ENCODE measurements around the gene VPS29.
"Not testable (repeated sequence)": the region's sequence is repeated elsewhere in the genome, so short reads cannot be mapped to it uniquely, and the experiment has no call there.

The VPS29 gene

DNA sequence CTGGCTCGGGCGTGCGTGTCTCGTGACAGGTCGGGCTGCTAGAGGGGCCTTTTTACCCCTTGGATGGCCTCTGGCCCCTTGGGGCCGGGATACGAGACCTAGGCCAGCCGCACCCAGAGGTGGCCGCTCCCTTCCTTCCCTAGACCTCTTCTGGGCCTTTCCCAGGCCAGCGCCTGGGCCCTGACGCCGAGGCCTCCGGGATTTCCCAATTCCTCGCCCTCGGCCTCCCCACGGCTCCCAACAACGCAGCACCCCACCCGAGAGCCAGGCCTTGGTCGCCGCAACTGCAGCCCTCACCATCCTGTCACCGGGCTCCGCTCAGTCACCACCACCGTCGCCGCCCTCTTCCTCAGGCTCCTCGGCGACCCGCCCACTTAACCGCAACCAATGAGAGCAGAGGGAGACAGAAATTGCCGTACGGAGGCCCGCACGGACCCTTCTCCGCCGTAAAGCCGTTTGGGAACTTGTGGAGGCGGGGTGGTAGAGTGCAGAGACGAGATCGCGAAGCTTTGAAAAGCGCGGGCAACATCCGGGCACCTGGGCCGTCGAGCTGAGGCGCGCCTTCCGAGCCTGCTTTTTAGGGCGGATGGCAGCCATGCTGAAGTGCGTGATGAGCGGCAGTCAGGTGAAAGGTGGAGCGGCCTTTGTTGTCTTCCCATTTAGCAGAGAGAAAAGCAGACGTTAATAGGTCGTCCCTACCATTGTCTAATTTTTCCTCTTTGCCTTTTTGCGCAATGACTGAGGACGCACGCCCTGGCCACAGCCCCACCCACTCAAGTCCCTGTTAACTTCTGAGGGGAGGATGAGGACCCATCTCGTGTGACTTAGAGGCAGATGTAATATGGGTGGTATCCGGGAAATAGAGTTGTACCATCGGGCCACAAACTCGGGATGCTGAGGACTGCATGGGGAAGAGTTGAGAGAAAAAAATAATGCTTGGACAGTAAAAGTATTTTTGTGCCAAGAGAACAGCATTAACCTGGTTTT is at the start of gene VPS29, which contains the start of gene RAD9B:
Gene VPS29 (minus strand): TSS at position 360 of the 987 bp plus-strand sequence. CDS start 60 bp downstream, at position 300.
Gene RAD9B (plus strand): TSS at position 580 of the 987 bp plus-strand sequence. CDS start 7 bp downstream, at position 587.
- H3K27ac ChIP-seq: peak within 1 kb of the TSS; percentile 88
- TF ChIP-seq, protein P1, sequence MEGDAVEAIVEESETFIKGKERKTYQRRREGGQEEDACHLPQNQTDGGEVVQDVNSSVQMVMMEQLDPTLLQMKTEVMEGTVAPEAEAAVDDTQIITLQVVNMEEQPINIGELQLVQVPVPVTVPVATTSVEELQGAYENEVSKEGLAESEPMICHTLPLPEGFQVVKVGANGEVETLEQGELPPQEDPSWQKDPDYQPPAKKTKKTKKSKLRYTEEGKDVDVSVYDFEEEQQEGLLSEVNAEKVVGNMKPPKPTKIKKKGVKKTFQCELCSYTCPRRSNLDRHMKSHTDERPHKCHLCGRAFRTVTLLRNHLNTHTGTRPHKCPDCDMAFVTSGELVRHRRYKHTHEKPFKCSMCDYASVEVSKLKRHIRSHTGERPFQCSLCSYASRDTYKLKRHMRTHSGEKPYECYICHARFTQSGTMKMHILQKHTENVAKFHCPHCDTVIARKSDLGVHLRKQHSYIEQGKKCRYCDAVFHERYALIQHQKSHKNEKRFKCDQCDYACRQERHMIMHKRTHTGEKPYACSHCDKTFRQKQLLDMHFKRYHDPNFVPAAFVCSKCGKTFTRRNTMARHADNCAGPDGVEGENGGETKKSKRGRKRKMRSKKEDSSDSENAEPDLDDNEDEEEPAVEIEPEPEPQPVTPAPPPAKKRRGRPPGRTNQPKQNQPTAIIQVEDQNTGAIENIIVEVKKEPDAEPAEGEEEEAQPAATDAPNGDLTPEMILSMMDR (conservative IDR thresholded peaks at IDR 0.05): no peak

DNA sequence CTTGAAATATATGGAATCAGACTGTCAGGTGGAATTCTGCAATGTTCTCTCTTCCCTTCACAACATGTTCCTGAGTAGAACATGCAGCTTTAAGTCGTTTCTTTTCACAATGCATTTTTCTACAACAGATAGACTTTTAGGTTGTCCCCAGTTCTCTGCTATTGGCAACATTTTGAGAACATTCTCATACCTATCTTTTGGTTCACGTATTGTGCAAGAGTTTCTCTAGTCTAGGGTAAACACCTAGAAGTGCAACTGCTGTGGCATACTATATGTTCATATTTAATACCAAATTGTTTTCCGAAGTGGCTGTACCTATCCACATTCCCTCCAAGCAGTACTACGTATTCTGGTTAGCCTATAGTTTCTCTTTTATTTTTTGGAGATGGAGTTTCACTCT is 49.1 kb upstream of the VPS29 start:
- H3K27ac ChIP-seq: no peak overlapping the region
- TF ChIP-seq, protein P1 (conservative IDR thresholded peaks at IDR 0.05): no peak

DNA sequence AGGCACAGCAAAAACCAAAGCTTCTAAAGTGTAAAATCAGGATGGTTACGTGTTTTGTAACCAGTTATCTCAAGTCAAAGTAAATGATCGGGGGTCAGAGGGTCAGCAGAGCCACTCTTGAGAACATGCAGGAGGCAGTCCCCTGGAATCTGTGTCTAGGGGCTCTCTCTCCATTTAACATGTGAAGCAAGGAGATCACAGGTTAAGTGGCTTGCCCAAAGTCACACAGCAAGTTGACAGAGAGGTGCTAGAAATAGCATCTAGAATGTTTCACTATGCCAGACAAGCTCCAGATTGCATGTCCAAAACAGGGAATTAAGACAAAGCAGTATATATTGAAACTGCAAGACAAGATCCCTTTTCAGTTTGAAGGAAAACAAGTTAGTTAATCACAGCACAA is 47.8 kb upstream of the VPS29 start:
- TF ChIP-seq, protein P1 (conservative IDR thresholded peaks at IDR 0.05): no peak
- no peak overlapping the region for H3K27ac ChIP-seq

DNA sequence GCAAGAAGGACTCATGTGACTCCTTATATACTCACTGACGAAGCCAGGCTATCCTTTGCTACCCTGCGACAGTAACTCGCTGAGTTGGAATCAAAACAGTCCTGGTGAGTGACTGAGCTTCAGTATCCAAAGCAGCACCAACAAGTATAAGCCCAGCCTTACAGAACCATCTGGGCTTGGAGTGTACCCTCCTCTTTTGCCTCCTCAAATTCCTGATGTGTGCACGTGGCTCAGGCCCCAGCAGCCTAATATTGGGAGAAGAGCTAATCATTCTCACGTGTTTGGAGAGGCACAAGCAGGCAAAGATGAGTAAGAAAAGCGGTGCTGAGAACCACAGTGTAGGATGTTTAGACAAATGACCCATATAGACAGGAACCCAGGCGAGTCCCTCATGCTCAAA is 46.8 kb upstream of the VPS29 start:
- no peak overlapping the region for H3K27ac ChIP-seq
- TF ChIP-seq, protein P1 (conservative IDR thresholded peaks at IDR 0.05): no peak

DNA sequence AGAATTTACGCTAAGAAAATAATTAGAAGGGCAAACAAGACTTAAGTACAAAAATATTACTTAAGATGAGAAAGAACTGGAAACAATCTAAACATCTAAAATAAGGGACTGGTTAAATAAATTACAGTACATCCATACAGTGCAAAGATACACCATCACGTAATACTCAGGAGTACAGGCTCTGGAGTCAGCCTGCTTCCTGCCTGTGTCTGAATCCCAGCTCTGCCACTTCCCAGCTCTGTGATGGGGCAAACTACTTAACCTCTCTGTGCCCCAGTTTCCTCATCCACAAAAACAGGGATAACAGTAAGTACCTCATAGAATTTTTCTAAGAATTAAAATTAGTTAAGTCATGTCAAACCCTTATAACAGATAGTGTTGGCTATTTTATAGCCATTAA is 45.2 kb upstream of the VPS29 start:
- TF ChIP-seq, protein P1 (conservative IDR thresholded peaks at IDR 0.05): no peak
- no peak overlapping the region for H3K27ac ChIP-seq

DNA sequence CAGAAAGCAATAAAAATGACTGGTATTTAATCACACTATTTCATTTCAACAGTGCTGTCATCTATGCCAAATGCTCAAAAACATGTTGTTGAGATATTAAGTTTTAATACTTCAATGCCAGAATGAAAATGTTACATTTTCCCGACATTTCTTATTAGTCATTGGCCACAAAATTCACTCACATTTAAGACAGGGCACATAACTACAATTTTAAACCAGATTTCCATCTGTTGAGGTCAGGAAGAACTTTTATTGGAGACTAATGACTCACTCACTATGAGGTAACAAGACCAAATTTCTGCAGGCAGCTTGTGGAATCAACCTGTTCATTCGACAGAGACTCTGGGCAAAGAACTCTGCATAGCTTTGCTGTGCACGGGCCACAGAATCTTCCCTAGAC is 44.4 kb upstream of the VPS29 start:
- no peak overlapping the region for H3K27ac ChIP-seq
- TF ChIP-seq, protein P1 (conservative IDR thresholded peaks at IDR 0.05): no peak

DNA sequence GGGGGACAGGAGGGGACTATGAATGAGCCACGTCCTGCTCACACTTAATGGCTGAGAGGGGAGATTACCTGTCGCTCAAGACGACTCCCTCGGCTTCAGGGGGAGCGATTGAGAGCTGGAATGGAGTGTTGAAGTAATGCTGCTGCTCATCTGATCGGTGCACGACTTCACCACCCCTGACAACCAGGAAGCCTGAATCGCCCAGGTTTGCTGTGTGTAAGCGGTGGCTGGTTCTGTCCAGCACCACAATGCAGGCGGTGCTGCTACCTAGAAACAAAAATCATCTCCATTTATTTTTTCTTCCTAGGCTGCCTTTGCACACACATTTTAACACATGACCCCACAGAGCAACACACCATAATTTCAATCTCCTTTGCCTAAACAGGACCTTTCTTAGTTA is 43.9 kb upstream of the VPS29 start:
- TF ChIP-seq, protein P1 (conservative IDR thresholded peaks at IDR 0.05): no peak
- H3K27ac ChIP-seq: no peak overlapping the region

DNA sequence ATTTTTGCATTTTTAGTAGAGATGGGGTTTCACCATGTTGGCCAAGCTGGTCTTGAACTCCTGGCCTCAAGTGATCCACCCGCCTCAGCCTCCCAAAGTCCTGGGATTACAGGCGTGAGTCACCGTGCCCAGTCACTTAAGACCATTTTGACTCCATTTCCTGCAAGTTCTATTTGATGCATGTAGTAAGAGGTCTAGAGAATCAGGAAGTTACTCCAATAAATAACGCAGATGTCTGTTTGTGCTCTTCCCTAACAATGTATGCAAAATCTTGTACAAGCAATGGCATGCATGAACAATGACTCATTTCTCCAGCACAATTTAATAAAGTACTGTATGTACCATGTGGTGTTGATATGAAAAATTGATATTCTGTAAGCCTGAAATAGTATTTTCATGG is 43.3 kb upstream of the VPS29 start:
- H3K27ac ChIP-seq: not testable (repeated sequence)

Measured in VCaP (cell line).